Prostate gland (tissue), 2 donors: ENCODE measurements around the gene PAK5.

Experiments used
- CTCF ChIP-seq, 4 experiments: fragments of 200-600 bp in 2 of 4; fragments of 450-650 bp in 2 of 4; sonication (generic) in 2 of 4; IDR thresholded peaks; 1 replicate in 3 of 4; 2 replicates in 1 of 4; pipeline ENCODE4 v1.5.1; 2016 to 2019; ENCODE audit warnings: antibody characterized with exemption in 4 of 4, mild to moderate bottlenecking in 2 of 4, moderate library complexity in 2 of 4
- POLR2AphosphoS5 ChIP-seq: sonication (generic); formaldehyde crosslinking; IDR thresholded peaks from one replicate; pipeline ENCODE4 v1.6.1; 2017; ENCODE audit warnings: antibody characterized with exemption

GRCh38 chr20:9755301-9755700, 83.6 kb downstream of the PAK5 start:
- no peak for TF ChIP-seq POLR2AphosphoS5
- TF ChIP-seq CTCF (IDR thresholded peaks at IDR 0.05): no peak
